Measurements from ENCODE around the gene C10orf67.

C10orf67 gene

DNA sequence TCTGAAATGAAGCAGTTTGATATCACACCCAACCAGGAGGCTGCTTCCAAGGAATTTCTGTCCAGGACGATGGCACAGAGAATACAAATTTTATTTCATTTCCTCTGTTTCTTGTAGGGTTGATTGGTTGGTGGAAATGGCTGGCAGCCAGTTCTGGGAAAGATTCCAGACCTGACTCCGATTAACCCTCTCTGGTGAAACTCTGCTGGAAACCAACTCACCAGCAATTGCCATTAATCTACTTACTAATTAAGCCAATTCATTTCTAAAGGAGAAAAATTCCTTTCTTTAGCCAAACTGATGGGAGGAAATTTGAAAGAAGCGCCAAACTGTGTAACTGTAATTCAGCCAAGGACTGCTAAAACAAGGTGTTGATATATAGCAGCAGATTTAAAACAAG lies 141.8 kb downstream of the C10orf67 start:
- no peak for DNase-seq (ENCODE audit: low read depth)
- no peak overlapping the region for H3K4me3 ChIP-seq (ENCODE audit: low read depth, low read length)
- TF ChIP-seq, protein P1, sequence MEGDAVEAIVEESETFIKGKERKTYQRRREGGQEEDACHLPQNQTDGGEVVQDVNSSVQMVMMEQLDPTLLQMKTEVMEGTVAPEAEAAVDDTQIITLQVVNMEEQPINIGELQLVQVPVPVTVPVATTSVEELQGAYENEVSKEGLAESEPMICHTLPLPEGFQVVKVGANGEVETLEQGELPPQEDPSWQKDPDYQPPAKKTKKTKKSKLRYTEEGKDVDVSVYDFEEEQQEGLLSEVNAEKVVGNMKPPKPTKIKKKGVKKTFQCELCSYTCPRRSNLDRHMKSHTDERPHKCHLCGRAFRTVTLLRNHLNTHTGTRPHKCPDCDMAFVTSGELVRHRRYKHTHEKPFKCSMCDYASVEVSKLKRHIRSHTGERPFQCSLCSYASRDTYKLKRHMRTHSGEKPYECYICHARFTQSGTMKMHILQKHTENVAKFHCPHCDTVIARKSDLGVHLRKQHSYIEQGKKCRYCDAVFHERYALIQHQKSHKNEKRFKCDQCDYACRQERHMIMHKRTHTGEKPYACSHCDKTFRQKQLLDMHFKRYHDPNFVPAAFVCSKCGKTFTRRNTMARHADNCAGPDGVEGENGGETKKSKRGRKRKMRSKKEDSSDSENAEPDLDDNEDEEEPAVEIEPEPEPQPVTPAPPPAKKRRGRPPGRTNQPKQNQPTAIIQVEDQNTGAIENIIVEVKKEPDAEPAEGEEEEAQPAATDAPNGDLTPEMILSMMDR (IDR thresholded peaks at IDR 0.05; ENCODE audit: insufficient read depth, low read depth, low read length, missing control alignments) = no peak

DNA sequence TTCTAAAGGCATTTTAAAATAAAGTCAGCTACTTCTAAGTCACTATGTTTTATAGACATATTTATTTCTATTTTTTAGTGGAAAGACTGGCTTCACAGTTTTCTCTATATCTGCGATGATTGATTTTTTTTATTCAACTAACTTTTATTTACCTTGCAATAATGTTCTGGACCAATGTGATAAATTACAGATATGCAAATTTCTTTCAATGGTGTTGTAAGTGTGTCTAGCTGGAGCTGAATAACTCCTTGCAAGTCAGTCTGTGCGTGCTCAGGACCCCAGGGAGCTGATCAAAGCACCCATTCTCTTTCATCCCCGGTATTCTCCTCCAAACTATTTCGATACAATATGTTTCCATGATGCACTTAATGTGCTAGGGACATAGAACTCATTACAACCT lies 142.8 kb downstream of the C10orf67 start:
- no peak for DNase-seq (ENCODE audit: low read depth)
- H3K4me3 ChIP-seq (ENCODE audit: low read depth, low read length) = no peak overlapping the region
- TF ChIP-seq, protein P1 (IDR thresholded peaks at IDR 0.05; ENCODE audit: insufficient read depth, low read depth, low read length, missing control alignments) = no peak

DNA sequence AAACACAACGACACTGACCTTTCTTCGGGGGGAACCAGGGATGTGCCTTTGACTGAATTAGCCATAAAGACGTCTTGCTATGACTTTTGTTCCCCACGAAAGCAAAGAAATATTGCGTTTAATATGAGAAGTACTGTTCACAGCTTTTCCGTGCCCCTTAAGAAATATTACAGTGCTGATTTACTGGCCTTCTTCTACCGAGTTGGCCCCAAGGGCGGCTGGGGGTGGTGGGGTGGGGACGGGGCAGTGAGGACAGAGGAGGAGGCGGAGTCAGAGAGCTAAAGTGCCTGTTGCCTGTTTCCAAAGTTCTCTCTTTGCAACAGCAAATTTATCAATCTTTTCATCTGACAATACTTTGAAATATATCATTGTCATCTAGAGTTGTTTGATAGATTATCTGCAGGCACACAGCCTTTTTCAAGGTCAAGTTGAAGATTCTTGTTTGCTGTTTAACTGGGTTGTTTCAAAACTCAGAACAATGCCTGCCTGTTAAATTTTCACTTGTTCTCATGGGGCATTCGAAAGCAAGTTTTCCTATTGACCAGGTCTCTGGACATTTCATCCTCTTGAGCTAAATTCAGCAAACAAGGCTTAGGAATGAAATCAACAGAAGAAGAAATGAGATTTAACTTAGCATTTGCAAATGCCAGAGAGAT lies 143.5 kb downstream of the C10orf67 start:
- TF ChIP-seq, protein P1 (IDR thresholded peaks at IDR 0.05; ENCODE audit: insufficient read depth, low read depth, low read length, missing control alignments) = no peak
- H3K4me3 ChIP-seq (ENCODE audit: low read depth, low read length) = no peak overlapping the region
- no peak for DNase-seq (ENCODE audit: low read depth)

DNA sequence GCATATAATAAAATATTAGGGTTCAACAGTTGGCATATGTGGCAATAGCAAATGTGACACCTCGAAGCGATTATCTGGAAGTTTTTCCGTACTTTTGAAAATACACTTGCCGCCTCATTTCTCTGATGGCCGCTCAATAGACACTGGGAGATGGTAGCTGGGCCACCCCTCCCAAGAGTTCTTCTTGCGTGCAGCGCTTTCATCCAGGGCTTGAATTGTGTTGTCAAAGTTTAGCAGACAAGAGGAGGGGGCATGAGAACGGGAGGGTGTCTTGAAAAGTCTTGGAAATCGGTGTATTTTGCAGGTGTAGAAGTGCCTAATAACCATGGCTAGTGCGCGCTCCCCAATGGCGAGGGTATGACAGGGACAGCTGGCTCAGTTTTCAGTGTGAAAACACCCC lies 144.0 kb downstream of the C10orf67 start:
- no peak for DNase-seq (ENCODE audit: low read depth)
- TF ChIP-seq, protein P1 (IDR thresholded peaks at IDR 0.05; ENCODE audit: insufficient read depth, low read depth, low read length, missing control alignments) = no peak
- no peak overlapping the region for H3K4me3 ChIP-seq (ENCODE audit: low read depth, low read length)

DNA sequence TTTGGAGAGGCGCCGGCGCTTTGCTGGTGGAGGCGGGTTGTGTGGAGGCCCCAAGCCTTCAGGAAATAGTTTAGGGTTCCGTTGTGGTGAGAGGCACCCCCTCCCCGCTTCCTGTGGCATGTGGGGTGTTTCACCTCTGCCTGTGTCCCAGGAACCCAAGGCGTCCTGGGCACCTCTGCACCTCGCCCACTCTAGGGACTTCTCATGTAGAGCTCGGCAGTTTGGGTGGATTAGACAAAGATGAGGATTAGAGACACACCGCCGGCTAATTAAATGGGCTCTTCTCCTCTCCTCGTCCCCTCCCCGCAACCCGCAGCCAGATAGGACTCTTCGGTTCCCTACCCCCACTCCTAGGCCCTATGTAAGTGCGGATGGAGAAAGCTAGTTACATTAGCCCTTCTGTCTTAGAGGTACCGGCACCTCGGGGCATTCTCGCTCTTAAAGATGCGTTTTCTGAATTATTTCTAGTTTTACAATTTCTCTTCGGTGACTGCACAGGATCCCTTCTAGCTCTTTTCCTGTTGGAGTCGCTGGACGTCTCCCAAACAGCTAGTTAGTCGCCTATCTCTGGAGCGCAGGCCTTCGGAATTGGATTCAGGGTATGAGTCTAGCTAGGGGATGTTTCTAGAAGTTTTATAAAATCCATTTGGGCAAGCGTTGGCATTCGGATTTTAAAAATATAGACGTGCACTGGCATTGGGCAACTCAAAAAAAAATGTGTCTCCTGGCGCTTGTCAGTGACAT lies 144.7 kb downstream of the C10orf67 start:
- DNase-seq (ENCODE audit: low read depth) = no peak
- H3K4me3 ChIP-seq (ENCODE audit: low read depth, low read length) = no peak overlapping the region
- TF ChIP-seq, protein P1 (IDR thresholded peaks at IDR 0.05; ENCODE audit: insufficient read depth, low read depth, low read length, missing control alignments) = no peak

DNA sequence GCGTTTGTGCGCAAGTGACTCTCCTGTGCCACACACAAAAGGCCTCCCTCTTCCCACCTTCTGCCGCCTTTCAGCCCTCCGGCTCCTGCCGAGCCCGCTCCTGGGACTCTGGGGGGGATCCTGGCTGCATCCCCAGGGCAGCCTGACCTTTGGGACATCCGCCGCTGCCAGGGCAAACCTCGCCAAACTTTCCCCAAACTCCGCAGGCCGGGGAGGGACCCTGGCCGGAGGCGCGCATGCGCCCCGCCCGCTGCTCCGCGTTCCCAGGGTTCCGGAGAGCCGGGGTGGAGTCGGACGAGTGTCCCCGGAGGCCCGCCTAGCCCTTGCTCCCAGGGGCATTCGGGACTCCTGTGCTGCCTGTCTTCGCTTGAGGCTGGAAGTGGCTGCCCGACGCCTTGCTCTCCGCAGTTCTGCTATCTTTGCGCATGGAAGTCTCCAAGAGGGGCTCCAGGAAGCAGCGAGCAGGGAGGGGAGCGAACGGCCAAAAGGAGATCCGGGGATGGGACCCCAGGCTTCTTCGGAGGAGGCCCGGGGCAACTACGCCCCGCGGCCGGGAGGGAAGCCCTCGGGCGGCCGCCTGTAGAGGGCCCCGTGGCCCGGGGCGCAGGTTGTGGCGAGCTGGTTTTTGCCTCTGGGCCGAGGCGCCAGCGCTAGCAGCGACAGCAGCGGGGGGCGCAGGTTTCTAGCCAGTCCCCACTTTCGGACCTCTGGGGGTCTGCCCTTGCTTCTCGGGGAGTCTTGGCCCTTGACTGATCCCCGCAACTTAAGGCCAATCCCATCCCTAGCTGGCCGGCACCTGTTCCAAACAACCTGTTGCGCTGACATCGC lies 145.4 kb downstream of the C10orf67 start:
- no peak overlapping the region for H3K4me3 ChIP-seq (ENCODE audit: low read depth, low read length)
- TF ChIP-seq, protein P1 (IDR thresholded peaks at IDR 0.05; ENCODE audit: insufficient read depth, low read depth, low read length, missing control alignments) = no peak
- DNase-seq (ENCODE audit: low read depth) = no peak
